HEK293 (cell line): Measurements from ENCODE around the gene ARHGAP28.

Source experiments
- CTCF ChIA-PET: fragments of 350-600 bp; formaldehyde crosslinking; extraction: SDS; loops from one replicate; lab custom pipeline; 2021; ENCODE audit warnings: antibody characterized with exemption; lab: Yijun Ruan, JAX
- POLR2A ChIA-PET: fragments of 300-600 bp; formaldehyde crosslinking; extraction: SDS; loops from one replicate; lab custom pipeline; 2020; ENCODE audit warnings: antibody characterized with exemption, inconsistent platforms; lab: Yijun Ruan, JAX
- H3K27ac ChIP-seq: fragments of 200-500 bp; sonication (Bioruptor generic); 2 replicates; pipeline ENCODE4 v1.5.1; 2014; ENCODE audit warnings: low read depth, low read length, control low read depth, inconsistent platforms; ENCODE audit errors: extremely low read depth
- H3K36me3 ChIP-seq, 2 experiments: fragments of 200-500 bp in 1 of 2; sonication (Bioruptor generic) in 1 of 2; 1 replicate in 1 of 2; 2 replicates in 1 of 2; pipeline ENCODE4 v1.5.1; 2014 to 2017; ENCODE audit warnings: inconsistent platforms in 2 of 2, low read length in 2 of 2; ENCODE audit not compliant: control insufficient read depth in 2 of 2, insufficient read depth in 1 of 2
- H3K4me1 ChIP-seq: fragments of 200-500 bp; sonication (Bioruptor generic); 2 replicates; pipeline ENCODE4 v1.5.1; 2014; ENCODE audit warnings: mild to moderate bottlenecking, low read length, inconsistent platforms; ENCODE audit not compliant: control insufficient read depth, insufficient read depth
- H3K4me3 ChIP-seq: 2 replicates; pipeline ENCODE4 v1.5.1; 2011; ENCODE audit warnings: low read depth, mild to moderate bottlenecking, control low read depth, low read length, moderate library complexity
- H3K9me3 ChIP-seq: fragments of 200-500 bp; sonication (Bioruptor generic); 2 replicates; pipeline ENCODE4 v1.5.1; 2014; ENCODE audit warnings: low read depth, low read length, inconsistent platforms; ENCODE audit not compliant: control insufficient read depth, insufficient read depth
- BCL11B ChIP-seq: fragments of 450-650 bp; formaldehyde crosslinking; IDR thresholded peaks from 2 replicates; pipeline ENCODE4 v1.5.1; 2016; ENCODE audit warnings: low read depth, missing biosample characterization, missing genetic modification characterization
- CTCF ChIP-seq: fragments of 450-650 bp; formaldehyde crosslinking; IDR thresholded peaks from 2 replicates; pipeline ENCODE4 v1.5.1; 2016; ENCODE audit warnings: missing biosample characterization, missing genetic modification characterization
- GFI1B ChIP-seq: fragments of 450-650 bp; formaldehyde crosslinking; IDR thresholded peaks from 2 replicates; pipeline ENCODE4 v1.5.1; 2016; ENCODE audit warnings: missing biosample characterization, missing genetic modification characterization
- GLIS1 ChIP-seq: fragments of 450-650 bp; formaldehyde crosslinking; IDR thresholded peaks from 2 replicates; pipeline ENCODE4 v1.5.1; 2016; ENCODE audit warnings: missing biosample characterization, missing genetic modification characterization
- KLF17 ChIP-seq: fragments of 450-650 bp; formaldehyde crosslinking; IDR thresholded peaks from 2 replicates; pipeline ENCODE4 v1.5.1; 2016; ENCODE audit warnings: missing biosample characterization, missing genetic modification characterization
- KLF8 ChIP-seq: fragments of 450-650 bp; formaldehyde crosslinking; IDR thresholded peaks from 2 replicates; pipeline ENCODE4 v1.5.1; 2016; ENCODE audit warnings: missing biosample characterization, missing genetic modification characterization
- SCRT1 ChIP-seq: fragments of 450-650 bp; formaldehyde crosslinking; IDR thresholded peaks from 2 replicates; pipeline ENCODE4 v1.5.1; 2016; ENCODE audit warnings: missing biosample characterization, missing genetic modification characterization, borderline replicate concordance
- ZBTB26 ChIP-seq: fragments of 450-650 bp; formaldehyde crosslinking; optimal IDR thresholded peaks from 2 replicates; pipeline ENCODE3; 2016; ENCODE audit warnings: missing biosample characterization, mild to moderate bottlenecking, missing genetic modification characterization
- ZEB2 ChIP-seq: fragments of 450-650 bp; formaldehyde crosslinking; IDR thresholded peaks from 2 replicates; pipeline ENCODE4 v1.5.1; 2016; ENCODE audit warnings: missing biosample characterization, missing genetic modification characterization
- ZFP69B ChIP-seq: fragments of 450-650 bp; formaldehyde crosslinking; IDR thresholded peaks from 2 replicates; pipeline ENCODE4 v1.5.1; 2016; ENCODE audit warnings: missing biosample characterization, missing genetic modification characterization
- ZNF121 ChIP-seq: fragments of 450-650 bp; formaldehyde crosslinking; IDR thresholded peaks from 2 replicates; pipeline ENCODE4 v1.5.1; 2016; ENCODE audit warnings: missing biosample characterization, missing genetic modification characterization
- ZNF140 ChIP-seq: fragments of 450-650 bp; formaldehyde crosslinking; IDR thresholded peaks from 2 replicates; pipeline ENCODE4 v1.5.1; 2016; ENCODE audit warnings: missing biosample characterization, missing genetic modification characterization
- ZNF174 ChIP-seq: fragments of 450-650 bp; formaldehyde crosslinking; IDR thresholded peaks from 2 replicates; pipeline ENCODE4 v1.5.0; 2017; ENCODE audit warnings: missing biosample characterization, mild to moderate bottlenecking, missing genetic modification characterization
- ZNF280D ChIP-seq: fragments of 450-650 bp; formaldehyde crosslinking; IDR thresholded peaks from 2 replicates; pipeline ENCODE4 v1.5.1; 2016; ENCODE audit warnings: missing biosample characterization, missing genetic modification characterization
- ZNF302 ChIP-seq: fragments of 450-650 bp; formaldehyde crosslinking; IDR thresholded peaks from 2 replicates; pipeline ENCODE4 v1.5.1; 2016; ENCODE audit warnings: missing biosample characterization, missing genetic modification characterization, low read depth
- ZNF311 ChIP-seq: fragments of 450-650 bp; formaldehyde crosslinking; IDR thresholded peaks from 2 replicates; pipeline ENCODE4 v1.5.1; 2017; ENCODE audit warnings: missing biosample characterization, missing genetic modification characterization, borderline replicate concordance
- ZNF514 ChIP-seq: fragments of 450-650 bp; formaldehyde crosslinking; IDR thresholded peaks from 2 replicates; pipeline ENCODE4 v1.5.1; 2016; ENCODE audit warnings: missing biosample characterization, missing genetic modification characterization
- ZNF580 ChIP-seq: fragments of 450-650 bp; formaldehyde crosslinking; IDR thresholded peaks from 2 replicates; pipeline ENCODE4 v1.5.1; 2016; ENCODE audit warnings: missing biosample characterization, missing genetic modification characterization
- ZSCAN16 ChIP-seq: fragments of 450-650 bp; formaldehyde crosslinking; IDR thresholded peaks from 2 replicates; pipeline ENCODE4 v1.5.1; 2016; ENCODE audit warnings: missing biosample characterization, missing genetic modification characterization
- TF ChIP-seq, protein P1 (sequence below): fragments of 450-650 bp; formaldehyde crosslinking; IDR thresholded peaks from 2 replicates; pipeline ENCODE4 v1.5.1; 2016; ENCODE audit warnings: missing biosample characterization, missing genetic modification characterization
- TF ChIP-seq, protein P2 (sequence below): fragments of 450-650 bp; formaldehyde crosslinking; IDR thresholded peaks from 2 replicates; pipeline ENCODE4 v1.5.1; 2017; ENCODE audit warnings: missing biosample characterization, missing genetic modification characterization

The ARHGAP28 gene

GRCh38 chr18:6776188-6776587, 46.7 kb downstream of the ARHGAP28 start:
- POLR2A ChIA-PET, result no interaction called here
- H3K27ac ChIP-seq, result peak overlapping the region; percentile 55
- H3K9me3 ChIP-seq, result no peaks in the 10 kb centered on the region
- H3K4me1 ChIP-seq, result peaks cover 27% of the 10 kb centered on the region
- no peaks in the 10 kb centered on the region for H3K36me3 ChIP-seq
- CTCF ChIA-PET, result interaction anchor here (0.5 to 1.0 kb wide), 3 partner anchors 17 to 33 kb away, joined by 3 to 4 read pairs (median 3); no protein-coding TSS in a partner anchor
- peak; percentile 32; the same call in 1 of the 2 replicates for TF ChIP-seq GFI1B
- TF ChIP-seq GLIS1 (tag by site-specific recombination), result peak; percentile 60
- TF ChIP-seq, protein P1, sequence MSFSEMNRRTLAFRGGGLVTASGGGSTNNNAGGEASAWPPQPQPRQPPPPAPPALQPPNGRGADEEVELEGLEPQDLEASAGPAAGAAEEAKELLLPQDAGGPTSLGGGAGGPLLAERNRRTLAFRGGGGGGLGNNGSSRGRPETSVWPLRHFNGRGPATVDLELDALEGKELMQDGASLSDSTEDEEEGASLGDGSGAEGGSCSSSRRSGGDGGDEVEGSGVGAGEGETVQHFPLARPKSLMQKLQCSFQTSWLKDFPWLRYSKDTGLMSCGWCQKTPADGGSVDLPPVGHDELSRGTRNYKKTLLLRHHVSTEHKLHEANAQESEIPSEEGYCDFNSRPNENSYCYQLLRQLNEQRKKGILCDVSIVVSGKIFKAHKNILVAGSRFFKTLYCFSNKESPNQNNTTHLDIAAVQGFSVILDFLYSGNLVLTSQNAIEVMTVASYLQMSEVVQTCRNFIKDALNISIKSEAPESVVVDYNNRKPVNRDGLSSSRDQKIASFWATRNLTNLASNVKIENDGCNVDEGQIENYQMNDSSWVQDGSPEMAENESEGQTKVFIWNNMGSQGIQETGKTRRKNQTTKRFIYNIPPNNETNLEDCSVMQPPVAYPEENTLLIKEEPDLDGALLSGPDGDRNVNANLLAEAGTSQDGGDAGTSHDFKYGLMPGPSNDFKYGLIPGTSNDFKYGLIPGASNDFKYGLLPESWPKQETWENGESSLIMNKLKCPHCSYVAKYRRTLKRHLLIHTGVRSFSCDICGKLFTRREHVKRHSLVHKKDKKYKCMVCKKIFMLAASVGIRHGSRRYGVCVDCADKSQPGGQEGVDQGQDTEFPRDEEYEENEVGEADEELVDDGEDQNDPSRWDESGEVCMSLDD, result no peak
- no peak overlapping the region for H3K4me3 ChIP-seq

DNA sequence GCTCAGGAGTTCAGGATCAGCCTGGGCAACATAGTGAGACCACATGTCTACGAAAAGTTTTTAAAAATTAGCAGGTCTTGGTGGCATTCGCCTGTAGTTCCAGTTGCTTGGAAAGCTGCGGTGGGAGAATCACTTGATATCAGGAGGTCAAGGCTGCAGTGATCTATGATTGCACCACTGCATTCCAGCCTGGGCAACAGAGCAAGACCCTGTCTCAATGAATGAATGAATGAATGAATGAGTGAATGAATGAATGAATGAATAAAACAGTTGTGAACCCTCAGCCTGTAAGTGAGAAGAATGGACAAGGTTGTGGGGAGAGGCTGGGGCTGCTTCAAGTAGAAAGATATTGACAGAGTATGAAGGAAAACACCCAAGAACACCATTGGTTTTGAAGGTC, 48.0 kb downstream of the ARHGAP28 start:
- ChIA-PET POLR2A (no interaction called here), CTCF (interaction anchor here (1.9 kb wide), 1 partner anchor 29 kb away, joined by 7 read pairs; no protein-coding TSS in a partner anchor)
- Histone ChIP-seq H3K9me3 (no peaks in the 10 kb centered on the region), H3K36me3 (no peaks in the 10 kb centered on the region), H3K27ac (no peak overlapping the region), H3K4me3 (no peak overlapping the region), H3K4me1 (peaks cover 37% of the 10 kb centered on the region)
- no peak for TF ChIP-seq KLF8 (tag by site-specific recombination)
- no peak for TF ChIP-seq ZNF140
- no peak for TF ChIP-seq ZNF580 (tag by site-specific recombination)
- no peak for TF ChIP-seq ZFP69B (tag by site-specific recombination)
- TF ChIP-seq CTCF (tag by site-specific recombination), result no peak
- no peak for TF ChIP-seq ZBTB26
- TF ChIP-seq ZNF302 (tag by site-specific recombination), result no peak
- no peak for TF ChIP-seq ZNF280D (tag by site-specific recombination)
- TF ChIP-seq BCL11B, result no peak
- TF ChIP-seq ZNF121 (tag by site-specific recombination), result no peak
- TF ChIP-seq ZSCAN16 (tag by site-specific recombination), result no peak
- TF ChIP-seq ZEB2 (tag by site-specific recombination), result no peak
- TF ChIP-seq, protein P2, sequence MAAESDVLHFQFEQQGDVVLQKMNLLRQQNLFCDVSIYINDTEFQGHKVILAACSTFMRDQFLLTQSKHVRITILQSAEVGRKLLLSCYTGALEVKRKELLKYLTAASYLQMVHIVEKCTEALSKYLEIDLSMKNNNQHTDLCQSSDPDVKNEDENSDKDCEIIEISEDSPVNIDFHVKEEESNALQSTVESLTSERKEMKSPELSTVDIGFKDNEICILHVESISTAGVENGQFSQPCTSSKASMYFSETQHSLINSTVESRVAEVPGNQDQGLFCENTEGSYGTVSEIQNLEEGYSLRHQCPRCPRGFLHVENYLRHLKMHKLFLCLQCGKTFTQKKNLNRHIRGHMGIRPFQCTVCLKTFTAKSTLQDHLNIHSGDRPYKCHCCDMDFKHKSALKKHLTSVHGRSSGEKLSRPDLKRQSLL (tag by site-specific recombination), result no peak
- no peak for TF ChIP-seq ZNF174 (tag by site-specific recombination)
- no peak for TF ChIP-seq ZNF514
- no peak for TF ChIP-seq ZNF311 (tag by site-specific recombination)
- TF ChIP-seq SCRT1, result no peak
- no peak for TF ChIP-seq KLF17 (tag by site-specific recombination)
